Neural progenitor cell (in vitro differentiated cells): ENCODE measurements around the gene GIT2.

Experiments used
- EZH2 ChIP-seq: fragments of 200-600 bp; sonication (generic); IDR thresholded peaks from 2 replicates; pipeline ENCODE4 v1.6.1; 2017; ENCODE audit warnings: antibody characterized with exemption, mild to moderate bottlenecking, moderate library complexity
- EZH2phosphoT487 ChIP-seq: fragments of 200-600 bp; sonication (generic); IDR thresholded peaks from 2 replicates; pipeline ENCODE4 v1.6.1; 2017; ENCODE audit warnings: antibody characterized with exemption
- TF ChIP-seq, protein P1 (sequence below): fragments of 200-600 bp; sonication (generic); IDR thresholded peaks from 2 replicates; pipeline ENCODE4 v1.5.1; 2017; ENCODE audit warnings: antibody characterized with exemption, mild to moderate bottlenecking

DNA sequence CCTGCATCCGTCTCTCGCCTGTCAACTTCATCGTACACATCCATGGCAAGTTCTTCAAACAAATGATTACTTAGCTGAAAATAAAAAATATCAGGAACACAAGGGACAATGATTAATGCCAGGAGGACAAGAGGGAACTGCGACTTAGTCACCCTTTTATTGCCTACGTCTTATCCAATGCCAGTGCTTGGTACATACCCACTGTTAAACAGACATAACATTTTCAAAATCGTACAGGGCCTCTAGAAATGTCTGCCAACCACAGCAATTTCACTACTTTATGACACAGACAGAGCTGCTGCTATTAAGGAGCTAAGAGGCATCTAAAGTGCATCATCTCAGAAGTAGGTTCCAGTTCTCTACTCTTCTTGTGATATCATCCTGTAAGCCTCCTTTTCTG, 34.6 kb downstream of the GIT2 start:
- TF ChIP-seq, protein P1, sequence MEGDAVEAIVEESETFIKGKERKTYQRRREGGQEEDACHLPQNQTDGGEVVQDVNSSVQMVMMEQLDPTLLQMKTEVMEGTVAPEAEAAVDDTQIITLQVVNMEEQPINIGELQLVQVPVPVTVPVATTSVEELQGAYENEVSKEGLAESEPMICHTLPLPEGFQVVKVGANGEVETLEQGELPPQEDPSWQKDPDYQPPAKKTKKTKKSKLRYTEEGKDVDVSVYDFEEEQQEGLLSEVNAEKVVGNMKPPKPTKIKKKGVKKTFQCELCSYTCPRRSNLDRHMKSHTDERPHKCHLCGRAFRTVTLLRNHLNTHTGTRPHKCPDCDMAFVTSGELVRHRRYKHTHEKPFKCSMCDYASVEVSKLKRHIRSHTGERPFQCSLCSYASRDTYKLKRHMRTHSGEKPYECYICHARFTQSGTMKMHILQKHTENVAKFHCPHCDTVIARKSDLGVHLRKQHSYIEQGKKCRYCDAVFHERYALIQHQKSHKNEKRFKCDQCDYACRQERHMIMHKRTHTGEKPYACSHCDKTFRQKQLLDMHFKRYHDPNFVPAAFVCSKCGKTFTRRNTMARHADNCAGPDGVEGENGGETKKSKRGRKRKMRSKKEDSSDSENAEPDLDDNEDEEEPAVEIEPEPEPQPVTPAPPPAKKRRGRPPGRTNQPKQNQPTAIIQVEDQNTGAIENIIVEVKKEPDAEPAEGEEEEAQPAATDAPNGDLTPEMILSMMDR = no peak
- TF ChIP-seq EZH2 (no peak), EZH2phosphoT487 (no peak)
